Left ventricle myocardium inferior (tissue), 1 donor: Measurements from ENCODE around the gene ADAMTSL1. TPM values are rescaled to one million over a fixed set of nuclear protein-coding genes. Genes with fewer than 3 reads are reported as not detected.

Experiments
- DNase-seq: peaks from one replicate; pipeline ENCODE4 v3.0.0-alpha.2; 2020
- H3K27ac ChIP-seq: fragments of 200-600 bp; replicated peaks from 2 replicates; pipeline ENCODE4 v1.8.0; 2021
- H3K27me3 ChIP-seq: fragments of 200-600 bp; 2 replicates; pipeline ENCODE4 v1.8.0; 2021; ENCODE audit warnings: low read depth
- H3K36me3 ChIP-seq: fragments of 200-600 bp; 2 replicates; pipeline ENCODE4 v1.8.0; 2021
- H3K4me1 ChIP-seq: fragments of 200-600 bp; 2 replicates; pipeline ENCODE4 v1.8.0; 2021
- H3K4me3 ChIP-seq: fragments of 200-600 bp; 2 replicates; pipeline ENCODE4 v1.8.0; 2021; ENCODE audit warnings: mild to moderate bottlenecking, moderate library complexity
- H3K9me3 ChIP-seq: fragments of 200-600 bp; replicated peaks from 2 replicates; pipeline ENCODE4 v1.8.0; 2021
- intact Hi-C: fragments of 100-400 bp; cut with micrococcal nuclease; formaldehyde crosslinking; loops from one replicate; pipeline ENCODE4 v1.11.0; 2022
- total RNA-seq: library from RNA; stranded (reverse); fragmentation: NEBNext Ultra II Directional; extraction: Animal tissue kit (Norgen Biotek cat#: 25700); gene quantifications from one replicate; pipeline ENCODE4 v1.2.1, GENCODE V29; 2021
- TF ChIP-seq, protein P1 (sequence below): fragments of 200-600 bp; IDR thresholded peaks from 2 replicates; pipeline ENCODE4 v1.8.0; 2021; ENCODE audit warnings: antibody characterized with exemption, mild to moderate bottlenecking, borderline replicate concordance
- donor health status: DM: no; HTN: yes; CAD: no; lungs with severe emphysema.

Gene ADAMTSL1
- total RNA-seq, 1 donor from 2014 or later = 1.7 TPM

DNA sequence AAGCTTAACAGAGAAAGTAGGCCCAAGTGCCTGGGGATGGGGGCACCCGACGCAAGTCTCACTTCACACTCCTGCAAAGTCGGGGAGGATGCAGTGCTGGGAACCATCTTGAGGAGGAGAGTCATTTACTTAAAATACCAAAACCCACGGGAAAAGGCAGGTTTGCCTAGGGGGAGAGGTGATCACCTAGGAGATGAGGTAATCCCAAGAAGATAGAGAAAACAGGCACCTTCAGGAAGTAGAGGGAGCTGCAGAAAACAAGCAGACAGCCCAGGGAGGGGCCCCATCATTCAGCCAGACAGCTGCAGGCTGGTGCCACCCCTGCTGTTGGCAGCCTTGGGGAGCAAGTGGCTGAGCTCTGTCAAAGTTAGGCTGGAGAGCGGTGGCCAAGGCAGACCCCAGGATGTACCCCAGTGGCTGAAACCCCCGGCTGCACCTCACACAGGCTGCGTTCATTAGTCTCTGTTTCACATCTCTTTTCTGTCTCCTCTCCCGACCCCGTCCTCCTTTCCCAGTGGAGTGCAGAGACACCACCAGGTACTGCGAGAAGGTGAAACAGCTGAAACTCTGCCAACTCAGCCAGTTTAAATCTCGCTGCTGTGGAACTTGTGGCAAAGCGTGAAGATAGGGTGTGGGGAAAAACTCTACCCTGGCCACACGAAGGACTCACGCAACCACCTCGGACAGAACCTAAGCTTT, 434.1 kb downstream of the ADAMTSL1 start:
- TF ChIP-seq, protein P1, sequence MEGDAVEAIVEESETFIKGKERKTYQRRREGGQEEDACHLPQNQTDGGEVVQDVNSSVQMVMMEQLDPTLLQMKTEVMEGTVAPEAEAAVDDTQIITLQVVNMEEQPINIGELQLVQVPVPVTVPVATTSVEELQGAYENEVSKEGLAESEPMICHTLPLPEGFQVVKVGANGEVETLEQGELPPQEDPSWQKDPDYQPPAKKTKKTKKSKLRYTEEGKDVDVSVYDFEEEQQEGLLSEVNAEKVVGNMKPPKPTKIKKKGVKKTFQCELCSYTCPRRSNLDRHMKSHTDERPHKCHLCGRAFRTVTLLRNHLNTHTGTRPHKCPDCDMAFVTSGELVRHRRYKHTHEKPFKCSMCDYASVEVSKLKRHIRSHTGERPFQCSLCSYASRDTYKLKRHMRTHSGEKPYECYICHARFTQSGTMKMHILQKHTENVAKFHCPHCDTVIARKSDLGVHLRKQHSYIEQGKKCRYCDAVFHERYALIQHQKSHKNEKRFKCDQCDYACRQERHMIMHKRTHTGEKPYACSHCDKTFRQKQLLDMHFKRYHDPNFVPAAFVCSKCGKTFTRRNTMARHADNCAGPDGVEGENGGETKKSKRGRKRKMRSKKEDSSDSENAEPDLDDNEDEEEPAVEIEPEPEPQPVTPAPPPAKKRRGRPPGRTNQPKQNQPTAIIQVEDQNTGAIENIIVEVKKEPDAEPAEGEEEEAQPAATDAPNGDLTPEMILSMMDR = no peak

DNA sequence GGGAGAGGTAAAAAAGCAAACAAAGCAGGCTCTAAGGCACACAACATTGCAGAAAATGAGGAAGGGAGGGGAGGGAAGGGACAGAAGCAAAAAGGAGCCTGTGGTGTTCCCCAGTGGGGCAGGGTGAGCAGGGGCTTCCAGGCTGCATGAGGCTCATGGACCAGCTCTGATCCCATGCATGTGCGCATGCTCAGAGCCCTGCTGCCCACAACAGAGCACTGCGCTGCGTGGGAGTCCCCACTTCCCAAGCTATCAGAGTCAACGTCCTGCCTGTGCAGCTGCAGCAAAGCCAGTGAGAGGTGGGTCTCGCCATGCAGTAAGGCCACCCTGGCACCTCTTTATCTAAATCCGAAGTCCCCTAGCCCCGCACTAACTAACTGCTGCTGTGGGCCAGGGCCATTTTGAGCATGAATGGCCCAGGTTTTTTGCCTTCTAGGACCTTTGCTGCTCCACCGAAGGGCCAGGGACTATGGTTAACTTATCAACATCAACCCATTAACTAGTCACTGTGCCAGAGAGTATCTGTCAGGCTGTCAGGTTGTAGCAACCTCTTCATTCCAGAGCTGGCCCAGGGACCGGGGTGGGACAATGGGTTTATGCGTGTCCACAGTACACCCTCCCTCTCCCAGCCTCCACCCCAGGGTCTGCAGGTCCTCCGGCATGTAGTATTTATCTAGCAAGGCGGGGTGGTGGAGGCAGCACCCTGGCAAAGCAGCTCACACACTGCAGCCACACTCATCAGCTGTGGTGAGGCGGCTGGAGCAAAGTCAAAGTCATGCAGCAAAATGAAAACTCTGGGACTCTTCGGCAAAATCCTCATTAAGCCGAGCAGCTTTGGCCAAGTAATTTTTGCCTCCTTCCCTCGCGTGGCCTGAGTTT, 435.4 kb downstream of the ADAMTSL1 start:
- Histone ChIP-seq H3K9me3 (no peaks in the 10 kb centered on the region), H3K4me1 (no peaks in the 10 kb centered on the region), H3K27me3 (peaks cover 10% of the 10 kb centered on the region), H3K4me3 (no peak overlapping the region), H3K27ac (no peak overlapping the region), H3K36me3 (no peaks in the 10 kb centered on the region)
- DNase-seq = no peak
- intact Hi-C loops = no loop called here
- TF ChIP-seq, protein P1 = no peak

More for the DNA sequence above, 434.1 kb downstream of the ADAMTSL1 start:
- intact Hi-C loops = no loop called here
- H3K4me1 ChIP-seq = no peaks in the 10 kb centered on the region
- peaks cover 6% of the 10 kb centered on the region for H3K9me3 ChIP-seq
- no peaks in the 10 kb centered on the region for H3K36me3 ChIP-seq
- H3K4me3 ChIP-seq = no peak overlapping the region
- H3K27me3 ChIP-seq = peaks cover 10% of the 10 kb centered on the region
- H3K27ac ChIP-seq = no peak overlapping the region
- DNase-seq = no peak

DNA sequence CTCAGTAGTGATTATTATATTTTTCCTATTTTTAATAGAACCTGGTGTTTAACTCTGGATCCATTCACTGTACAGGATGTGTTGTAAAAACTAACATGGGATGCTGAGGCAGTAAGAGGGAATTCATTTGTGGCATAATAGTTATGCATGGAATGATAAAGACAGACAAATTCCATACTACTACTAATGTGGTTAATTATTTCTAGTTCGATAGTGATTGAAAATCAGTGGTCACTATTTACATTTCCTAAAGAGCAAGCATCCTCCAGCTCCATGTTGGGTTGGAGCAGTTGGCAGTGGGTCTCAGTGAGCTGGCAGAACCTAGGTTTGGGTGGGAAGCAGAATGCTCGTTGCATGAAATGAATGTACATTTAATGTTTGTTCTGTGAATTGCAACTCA, 436.5 kb downstream of the ADAMTSL1 start:
- TF ChIP-seq, protein P1 = no peak
- Histone ChIP-seq H3K4me1 (no peaks in the 10 kb centered on the region), H3K27ac (no peak overlapping the region), H3K36me3 (no peaks in the 10 kb centered on the region), H3K27me3 (peaks cover 10% of the 10 kb centered on the region), H3K4me3 (no peak overlapping the region), H3K9me3 (no peaks in the 10 kb centered on the region)
- no peak for DNase-seq
- intact Hi-C loops = no loop called here

DNA sequence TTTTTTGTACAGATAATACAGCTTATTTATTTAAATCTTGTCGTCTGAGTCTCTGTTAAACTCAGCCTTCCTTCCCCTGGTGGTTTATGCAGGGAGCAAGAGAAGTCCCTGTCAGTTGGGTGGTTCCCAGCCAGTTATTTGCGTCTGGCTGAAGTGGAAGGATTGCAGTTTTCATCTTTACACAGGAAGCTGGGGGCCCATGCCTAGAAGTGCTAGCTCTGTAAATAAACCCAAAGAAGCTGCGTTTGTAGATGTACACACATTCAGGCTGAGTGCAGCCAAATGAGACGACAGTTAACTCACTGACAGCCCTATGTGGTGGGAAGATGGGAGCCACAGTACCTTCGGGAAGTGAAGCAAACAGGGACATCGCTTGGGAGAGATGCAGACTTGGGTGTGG, 437.0 kb downstream of the ADAMTSL1 start:
- Histone ChIP-seq H3K27ac (no peak overlapping the region), H3K9me3 (no peaks in the 10 kb centered on the region), H3K4me3 (no peak overlapping the region), H3K4me1 (no peaks in the 10 kb centered on the region), H3K27me3 (peaks cover 10% of the 10 kb centered on the region), H3K36me3 (no peaks in the 10 kb centered on the region)
- no peak for DNase-seq
- intact Hi-C loops = no loop called here
- TF ChIP-seq, protein P1 = no peak

DNA sequence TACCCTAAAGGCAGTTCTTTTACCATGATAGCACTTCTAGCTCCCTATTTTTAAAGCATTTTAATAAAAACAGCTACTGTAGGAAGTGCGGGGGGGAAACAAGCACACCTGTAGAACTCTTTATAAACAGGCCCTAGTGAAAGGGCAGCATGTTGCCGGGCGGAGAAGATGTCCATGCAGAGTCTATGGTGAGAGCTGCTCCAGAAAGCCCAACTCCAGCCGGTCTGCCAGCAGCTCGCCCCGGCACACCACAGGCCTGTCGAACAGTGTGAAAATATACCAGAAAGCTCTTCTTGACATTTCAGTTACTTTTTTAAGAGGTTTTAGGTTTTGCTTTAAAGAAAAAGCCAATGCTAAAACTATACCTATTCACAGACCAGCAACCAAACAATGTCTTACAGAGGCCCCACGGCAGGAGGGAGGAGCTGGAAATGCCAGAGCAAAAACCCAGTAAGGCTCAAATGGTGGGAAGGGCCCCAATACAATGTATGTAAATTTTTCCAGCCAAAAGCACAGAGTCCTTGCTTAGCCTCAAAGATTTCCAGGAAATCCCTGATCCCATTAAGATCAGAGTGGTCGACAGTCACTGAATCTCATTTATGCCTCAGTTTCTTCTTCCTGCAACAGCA, 437.9 kb downstream of the ADAMTSL1 start:
- Histone ChIP-seq H3K27ac (no peak overlapping the region), H3K27me3 (peaks cover 10% of the 10 kb centered on the region), H3K4me3 (no peak overlapping the region), H3K36me3 (no peaks in the 10 kb centered on the region), H3K4me1 (no peaks in the 10 kb centered on the region), H3K9me3 (no peaks in the 10 kb centered on the region)
- intact Hi-C loops = no loop called here
- TF ChIP-seq, protein P1 = no peak
- no peak for DNase-seq
